GM18873 (cell line): ENCODE data around the gene GPR39.

Experiments
- ATAC-seq: cut with Tn5 transposase; IDR thresholded peaks from one replicate; pipeline ENCODE4 v1.9.1; 2021; ENCODE audit warnings: mild to moderate bottlenecking, moderate library complexity, moderate number of reproducible peaks; ENCODE audit not compliant: unreplicated experiment, low FRiP score

The GPR39 gene

GRCh38 chr2:132549935-132550670 lies 133.5 kb downstream of the GPR39 start:
- ATAC-seq = no peak

DNA sequence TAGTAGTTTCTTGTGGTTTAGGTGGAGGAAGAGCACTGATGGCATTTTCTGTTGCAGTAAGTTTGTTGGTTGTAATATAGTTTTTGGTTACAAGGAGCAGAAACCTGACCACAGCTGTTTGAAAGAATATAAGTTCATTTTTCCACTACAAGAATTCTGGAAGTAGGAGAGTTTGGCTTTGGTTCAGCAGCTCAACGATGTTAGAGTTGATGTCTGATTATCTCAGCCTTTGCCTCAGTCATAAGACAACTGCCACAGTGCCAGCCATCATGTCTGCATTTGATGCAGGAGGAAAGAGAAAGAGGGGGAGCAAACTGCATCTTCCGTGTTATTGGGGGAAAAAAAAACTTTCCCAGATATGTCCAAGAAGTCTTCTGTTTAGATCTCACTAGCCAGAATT lies 134.3 kb downstream of the GPR39 start:
- no peak for ATAC-seq

- no peak for ATAC-seq
Observed at GRCh38 chr2:132557694-132558093, 141.1 kb downstream of the GPR39 start.

GRCh38 chr2:132559326-132559725 lies 142.7 kb downstream of the GPR39 start:
- ATAC-seq = no peak

GRCh38 chr2:132559921-132560320 lies 143.3 kb downstream of the GPR39 start:
- no peak for ATAC-seq

DNA sequence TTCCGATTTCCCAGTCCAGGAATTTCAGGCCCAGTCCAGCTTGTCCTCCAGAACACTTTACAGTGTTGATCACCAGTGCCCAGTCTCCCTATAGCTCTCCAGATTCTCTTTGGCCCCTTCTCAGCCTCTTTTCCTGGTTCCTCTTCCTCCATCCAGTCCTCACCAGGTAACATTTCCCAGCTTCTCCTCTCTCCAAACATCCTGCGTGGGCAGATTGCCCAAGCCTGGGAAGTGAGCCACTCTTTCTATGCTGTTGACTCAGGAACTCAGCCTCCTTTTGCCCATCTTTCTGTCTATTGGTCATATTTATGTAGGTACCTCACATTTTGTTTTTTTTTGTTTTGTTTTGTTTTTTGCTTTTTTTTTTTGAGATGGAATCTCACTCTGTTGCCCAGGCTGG lies 144.0 kb downstream of the GPR39 start:
- no peak for ATAC-seq

- ATAC-seq = no peak
Observed at GRCh38 chr2:132562245-132562644, 145.6 kb downstream of the GPR39 start.

GRCh38 chr2:132564065-132564464 lies 147.5 kb downstream of the GPR39 start:
- no peak for ATAC-seq

GRCh38 chr2:132566379-132566778 lies 149.8 kb downstream of the GPR39 start:
- ATAC-seq = no peak

- ATAC-seq = no peak
Observed at GRCh38 chr2:132567682-132568081, 151.1 kb downstream of the GPR39 start.

GRCh38 chr2:132568656-132569055 lies 152.1 kb downstream of the GPR39 start:
- no peak for ATAC-seq

GRCh38 chr2:132573444-132574007 lies 156.9 kb downstream of the GPR39 start:
- no peak for ATAC-seq

DNA sequence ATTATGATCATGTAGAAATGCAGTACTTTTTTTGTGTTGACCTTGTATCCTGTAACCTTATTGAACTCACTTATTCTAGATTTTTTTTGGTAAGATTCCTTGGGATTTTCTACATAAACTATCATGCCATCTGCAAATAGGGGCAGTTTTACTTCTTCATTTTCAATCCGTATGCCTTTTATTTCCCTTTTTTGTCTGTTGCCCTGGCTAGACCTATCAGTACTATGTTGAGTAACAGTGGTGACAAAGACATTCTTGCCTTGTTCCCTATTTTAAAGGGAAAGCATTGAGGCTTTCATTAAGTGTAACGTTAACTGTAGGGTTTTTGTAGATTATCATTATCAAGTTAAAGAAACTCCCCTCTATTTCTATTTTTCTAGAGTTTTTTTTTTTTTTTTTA lies 161.1 kb downstream of the GPR39 start:
- no peak for ATAC-seq

DNA sequence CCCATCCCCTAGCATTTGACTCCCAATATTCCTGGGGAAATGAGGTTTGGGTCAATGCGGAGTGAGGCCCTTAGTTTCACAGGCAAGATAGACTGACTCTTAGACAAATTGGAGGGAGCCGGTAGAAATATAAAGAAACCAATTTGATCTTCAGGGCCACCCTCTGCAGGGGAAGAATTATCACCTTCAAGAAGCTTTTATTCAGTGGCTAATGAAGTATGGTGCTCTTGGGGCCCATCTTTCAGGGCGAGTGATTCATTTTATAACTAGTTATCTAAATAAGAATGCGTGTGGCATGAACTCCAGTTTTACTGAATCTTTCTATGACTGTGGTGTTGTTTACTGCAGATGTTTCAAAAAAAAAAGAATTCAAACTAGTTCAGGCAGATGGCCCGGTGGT lies 165.0 kb downstream of the GPR39 start:
- no peak for ATAC-seq

DNA sequence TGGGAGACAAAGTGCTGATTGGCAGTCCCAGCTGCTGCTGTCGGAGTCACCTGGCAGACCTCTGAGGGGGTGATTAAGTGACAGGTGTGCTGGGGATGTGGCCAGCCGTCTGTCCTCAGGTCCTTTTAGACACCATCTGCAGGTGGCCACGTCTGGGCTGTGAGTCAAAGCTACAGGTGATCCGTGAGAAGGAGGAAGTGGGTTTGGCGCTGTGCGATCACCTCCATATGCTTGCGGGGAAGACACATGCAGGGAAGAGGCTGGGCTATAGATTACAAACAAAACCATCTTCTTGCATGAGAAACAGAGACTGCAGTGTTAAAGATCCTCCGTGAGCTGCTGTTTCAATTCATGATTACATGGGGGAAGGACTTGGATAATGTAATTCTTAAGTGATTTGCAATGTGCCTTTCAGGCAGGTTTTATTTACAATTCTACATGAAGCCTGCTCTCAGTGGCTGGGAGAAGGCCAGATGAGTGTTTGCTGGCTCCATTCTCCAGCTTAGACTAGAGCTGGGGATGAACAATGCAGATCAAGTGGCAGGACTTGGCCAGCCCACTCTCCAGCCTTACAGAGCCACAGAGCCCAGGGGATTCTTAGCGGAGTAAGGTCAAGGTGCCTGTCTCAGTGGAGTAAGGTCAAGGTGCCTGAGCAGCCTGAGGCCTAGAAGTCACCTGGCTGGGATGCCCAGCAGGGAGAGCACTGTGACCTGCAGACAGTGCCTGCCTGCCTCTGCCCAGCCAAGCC lies 165.6 kb downstream of the GPR39 start:
- ATAC-seq = no peak

GRCh38 chr2:132583666-132584360 lies 167.2 kb downstream of the GPR39 start:
- ATAC-seq = no peak

- no peak for ATAC-seq
Observed at GRCh38 chr2:132584976-132585817, 168.6 kb downstream of the GPR39 start.

DNA sequence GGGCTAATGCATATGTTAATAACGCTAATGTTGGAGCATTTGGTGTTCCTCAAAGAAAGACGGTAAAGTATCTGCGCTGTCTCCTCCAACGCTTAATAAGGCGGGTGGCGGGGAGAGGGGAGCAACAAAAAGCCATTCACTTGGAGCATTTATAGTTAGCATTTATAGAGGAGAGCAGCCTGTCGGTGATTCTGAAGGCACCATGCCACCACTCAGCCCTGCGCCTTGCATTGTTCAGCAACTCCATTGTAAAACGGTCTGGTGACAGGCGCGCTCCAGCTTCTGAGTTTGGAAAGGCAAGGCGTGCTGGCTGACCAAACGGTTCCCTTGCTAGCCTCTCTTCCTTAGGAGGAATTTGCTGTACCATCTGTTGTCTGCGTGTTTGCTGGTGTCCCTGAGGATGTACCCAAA lies 169.5 kb downstream of the GPR39 start:
- ATAC-seq = no peak

DNA sequence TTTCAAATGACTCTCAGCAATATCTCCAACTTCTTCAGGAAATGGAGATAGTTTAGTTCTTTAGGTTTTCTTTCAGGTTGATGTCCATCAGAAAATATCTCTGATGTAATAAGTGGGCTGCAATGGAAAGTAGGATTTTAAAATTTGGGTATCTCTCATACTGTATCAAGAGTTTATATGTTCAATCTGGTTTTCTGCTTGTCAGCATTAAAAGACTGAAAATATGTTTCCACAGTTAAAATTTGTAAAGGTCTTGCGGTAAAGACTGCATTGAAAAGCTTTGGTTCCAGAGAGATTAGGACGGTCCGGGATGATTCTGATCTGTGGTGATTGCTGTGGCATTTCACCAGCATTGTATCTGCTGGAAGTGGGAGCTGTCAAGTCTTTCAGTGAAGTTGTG lies 170.2 kb downstream of the GPR39 start:
- no peak for ATAC-seq

GRCh38 chr2:132588576-132588975 lies 172.0 kb downstream of the GPR39 start:
- ATAC-seq = no peak
